Hair follicle dermal papilla cell (primary cell): ENCODE data around the gene ADH1A. TPM values are rescaled to one million over a fixed set of nuclear protein-coding genes. Genes with fewer than 3 reads are reported as not detected.

ENCODE experiments used
- total RNA-seq: library from RNA; depleted of rRNA; stranded (reverse); fragments of >200 nt; gene quantifications from 2 replicates; pipeline ENCODE4 v1.2.3, GENCODE V29; 2012

The ADH1A gene
- total RNA-seq: not detected in 2 replicates

DNA sequence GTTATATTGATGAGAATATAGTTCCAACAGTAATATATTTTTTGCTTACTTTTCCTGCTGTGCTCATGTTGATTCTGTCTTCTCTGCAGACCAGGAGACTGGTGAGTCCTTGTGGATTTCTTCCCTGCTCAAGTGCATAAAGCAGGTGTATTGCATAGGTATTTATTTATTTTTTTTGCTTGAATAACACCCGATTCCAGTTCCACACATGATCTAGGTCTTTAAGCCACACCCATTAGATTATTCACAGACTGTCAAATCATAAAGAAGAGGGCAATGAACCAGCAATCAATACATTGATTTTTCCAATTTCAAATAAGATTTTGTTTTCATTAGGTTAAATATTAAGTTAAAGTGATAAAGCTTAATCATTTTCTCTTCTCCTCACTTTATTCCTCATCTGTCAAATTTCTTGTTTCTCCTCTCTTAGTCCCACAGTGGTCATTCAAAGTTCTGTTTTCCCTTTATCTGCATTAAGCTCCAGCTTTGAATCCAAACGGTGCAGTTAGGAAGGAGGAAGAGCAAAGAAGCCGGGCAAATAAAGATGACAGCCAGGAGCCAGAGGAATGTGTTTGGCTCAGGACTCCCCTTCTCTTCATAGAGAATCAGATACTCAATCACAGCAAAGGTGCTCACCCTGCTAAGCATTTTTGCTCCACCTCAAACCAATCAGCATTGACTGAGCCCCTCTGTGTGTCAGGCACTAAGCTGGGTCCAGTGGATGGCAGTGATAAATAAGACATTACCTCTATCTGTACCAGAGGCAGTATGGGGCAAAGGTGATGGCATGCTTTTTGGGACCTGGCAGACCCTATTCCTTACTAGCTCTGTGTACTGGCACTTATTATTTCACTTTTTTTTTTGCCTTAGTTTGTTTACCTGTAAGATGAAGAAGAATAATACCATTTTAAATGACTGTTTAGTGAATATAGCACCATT lies at the start of gene ADH1A:
Gene ADH1A (minus strand): TSS at position 138 of the 939 bp plus-strand sequence. CDS start 71 bp downstream, at position 67.

DNA sequence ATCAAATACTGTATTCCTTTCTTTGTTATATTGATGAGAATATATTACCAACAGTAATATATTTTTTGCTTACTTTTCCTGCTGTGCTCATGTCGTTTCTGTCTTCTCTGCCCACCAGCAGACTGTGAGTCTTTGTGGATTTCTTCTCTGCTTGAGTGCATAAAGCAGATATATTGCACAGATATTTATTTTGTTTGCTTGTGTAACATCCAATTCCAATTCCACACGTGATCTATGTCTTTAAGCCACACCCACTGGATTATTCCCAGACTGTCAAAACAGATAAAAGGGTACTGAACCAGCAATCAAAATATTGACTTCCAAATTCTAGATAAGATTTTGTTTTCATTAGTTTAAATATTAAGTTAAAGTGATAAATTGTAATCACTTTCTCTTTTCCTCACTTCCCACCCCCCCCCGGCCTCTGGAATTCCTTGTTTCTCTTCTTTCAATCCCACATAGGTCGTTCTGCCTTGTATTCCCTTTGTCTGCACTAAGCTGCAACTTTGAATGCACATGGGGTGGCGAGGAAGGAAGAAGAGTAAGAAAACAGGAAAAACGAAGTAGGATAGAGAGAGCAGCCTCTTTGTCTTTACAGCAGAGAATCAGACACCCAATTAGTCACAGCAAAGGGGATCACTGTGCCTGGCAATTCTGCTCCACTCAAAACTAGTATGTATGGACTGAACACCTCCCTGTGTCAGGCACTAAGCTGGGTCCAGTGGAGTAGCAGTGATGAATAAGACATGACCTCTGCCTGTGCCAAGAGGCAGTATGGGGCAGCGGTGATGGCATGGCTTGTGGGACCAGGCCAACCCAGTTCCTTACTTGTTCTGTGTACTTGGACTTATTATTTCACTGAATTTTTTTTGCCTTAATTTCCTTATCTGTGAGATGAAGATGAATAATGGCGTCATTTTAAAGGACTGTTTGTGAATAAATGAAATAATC lies 30.7 kb upstream of the ADH1A start, which contains the start of gene ADH1B:
Gene ADH1B (minus strand): TSS at position 161 of the 951 bp plus-strand sequence. CDS start 70 bp downstream, at position 91.

Other genes with a start within 250 kb of the ADH1A start
- gene ADH5, start 202.2 kb downstream of the ADH1A start, total RNA-seq: 290 and 357 TPM in 2 replicates
- 0.81 TPM in 1 of 2 replicates, not detected in the other for gene ADH4, start 146.7 kb downstream of the ADH1A start, total RNA-seq
- 0.32 TPM in 1 of 2 replicates, not detected in the other for gene ADH6, start 71.7 kb downstream of the ADH1A start, total RNA-seq
- 15.2 and 43.5 TPM in 2 replicates for gene ADH1B, start 30.4 kb upstream of the ADH1A start, total RNA-seq
- 0.16 TPM in 1 of 2 replicates, not detected in the other for gene ADH1C, start 61.8 kb upstream of the ADH1A start, total RNA-seq
- gene ADH7, start 144.4 kb upstream of the ADH1A start, total RNA-seq: 0.24 and 2.1 TPM in 2 replicates
- gene C4orf17, start 220.0 kb upstream of the ADH1A start, total RNA-seq: not detected in 2 replicates